Stimulated activated CD4-positive, alpha-beta T cell treated with anti-CD3 and anti-CD28 coated beads, Interleukin-4, amount 100 ng/mL, for 1 hour (primary cell): ENCODE data around the gene HHAT.

Experiments
- DNase-seq: peaks from one replicate; pipeline ENCODE4 v3.0.0-alpha.2; 2020

Gene HHAT

GRCh38 chr1:210565306-210565705 lies 236.6 kb downstream of the HHAT start:
- DNase-seq: no peak

GRCh38 chr1:210568631-210569030 lies 239.9 kb downstream of the HHAT start:
- no peak for DNase-seq

DNA sequence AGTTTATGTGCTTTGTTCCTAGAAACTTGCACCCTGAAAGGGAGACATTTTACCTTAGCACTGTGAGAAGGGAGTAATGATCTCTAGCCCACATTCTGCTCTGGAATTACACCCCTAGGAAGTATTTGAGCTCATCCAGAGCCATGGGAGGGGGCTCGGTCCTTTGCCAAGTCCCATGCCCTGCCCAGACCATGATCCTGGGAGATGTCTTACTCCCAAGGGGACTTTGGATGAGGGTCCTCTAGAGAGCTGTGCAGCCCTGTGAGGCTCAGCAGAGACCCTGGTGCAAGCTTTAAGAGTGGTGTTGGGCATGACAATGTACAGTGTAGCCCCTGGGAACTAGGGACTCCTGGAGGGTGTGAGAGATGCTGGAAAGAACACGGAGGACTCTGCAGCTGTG lies 241.4 kb downstream of the HHAT start:
- no peak for DNase-seq

- no peak for DNase-seq
Observed at GRCh38 chr1:210571356-210572284, 242.9 kb downstream of the HHAT start.

DNA sequence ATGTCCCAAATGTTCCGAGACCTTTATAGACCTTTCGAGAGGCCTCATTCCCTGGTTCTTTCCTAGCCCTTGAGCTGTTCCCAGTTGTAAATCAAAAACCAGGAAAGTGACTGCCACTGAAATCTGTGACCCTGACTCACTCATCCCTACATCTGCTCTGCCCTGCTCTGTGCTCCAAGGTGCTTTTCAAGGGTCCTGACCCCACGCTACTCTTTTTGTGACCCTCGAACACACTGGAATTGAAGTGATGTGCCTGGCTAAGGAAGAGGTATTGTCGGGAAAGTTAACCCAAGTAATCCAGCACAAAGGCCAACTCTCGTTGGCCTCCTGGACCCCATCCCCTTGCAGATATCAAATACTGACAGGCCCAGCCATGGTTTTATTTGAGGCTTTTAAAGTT lies 244.4 kb downstream of the HHAT start:
- no peak for DNase-seq

- DNase-seq: no peak
Observed at GRCh38 chr1:210582205-210582970, 253.7 kb downstream of the HHAT start.

DNA sequence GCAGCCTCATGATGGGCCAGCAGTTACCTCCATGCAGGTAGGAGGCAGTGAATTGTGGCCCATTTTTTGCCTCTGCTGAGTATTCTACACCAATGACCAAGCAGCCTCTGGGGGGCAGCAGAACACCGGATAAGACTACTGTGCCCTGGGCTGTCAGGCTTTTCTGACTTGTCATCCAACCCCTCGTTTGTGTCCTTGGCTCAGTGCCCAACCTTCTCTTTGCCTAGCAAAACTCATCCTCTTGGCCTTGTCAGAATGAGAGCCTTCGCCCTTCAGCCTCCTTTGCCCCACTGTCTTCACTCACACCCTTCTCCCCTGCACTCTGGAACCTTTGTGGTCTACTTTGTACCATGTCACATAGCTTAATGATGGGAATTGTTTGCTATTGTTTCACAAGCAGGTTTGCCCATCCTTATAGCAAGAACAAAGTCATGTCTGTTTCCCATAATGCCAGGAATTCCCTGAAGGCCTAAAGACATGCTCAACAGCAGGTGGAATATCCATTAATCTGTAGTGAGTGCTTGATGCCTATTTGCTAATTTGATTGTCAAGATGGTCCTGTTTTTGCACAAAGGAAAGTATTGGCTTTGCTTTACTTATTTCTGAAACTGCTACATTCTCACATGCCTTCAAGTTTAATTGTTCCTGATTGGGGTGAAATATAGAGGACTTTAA lies 255.9 kb downstream of the HHAT start:
- peak; percentile 70 for DNase-seq

GRCh38 chr1:210586771-210587170 lies 258.1 kb downstream of the HHAT start:
- DNase-seq: no peak

- no peak for DNase-seq
Observed at GRCh38 chr1:210587566-210587965, 258.9 kb downstream of the HHAT start.

GRCh38 chr1:210588357-210588756 lies 259.7 kb downstream of the HHAT start:
- no peak for DNase-seq

GRCh38 chr1:210588946-210589345 lies 260.2 kb downstream of the HHAT start:
- DNase-seq: no peak

- DNase-seq: no peak
Observed at GRCh38 chr1:210591214-210591613, 262.5 kb downstream of the HHAT start.

GRCh38 chr1:210594605-210595004 lies 265.9 kb downstream of the HHAT start:
- DNase-seq: no peak

- DNase-seq: no peak
Observed at GRCh38 chr1:210596641-210597040, 267.9 kb downstream of the HHAT start.

DNA sequence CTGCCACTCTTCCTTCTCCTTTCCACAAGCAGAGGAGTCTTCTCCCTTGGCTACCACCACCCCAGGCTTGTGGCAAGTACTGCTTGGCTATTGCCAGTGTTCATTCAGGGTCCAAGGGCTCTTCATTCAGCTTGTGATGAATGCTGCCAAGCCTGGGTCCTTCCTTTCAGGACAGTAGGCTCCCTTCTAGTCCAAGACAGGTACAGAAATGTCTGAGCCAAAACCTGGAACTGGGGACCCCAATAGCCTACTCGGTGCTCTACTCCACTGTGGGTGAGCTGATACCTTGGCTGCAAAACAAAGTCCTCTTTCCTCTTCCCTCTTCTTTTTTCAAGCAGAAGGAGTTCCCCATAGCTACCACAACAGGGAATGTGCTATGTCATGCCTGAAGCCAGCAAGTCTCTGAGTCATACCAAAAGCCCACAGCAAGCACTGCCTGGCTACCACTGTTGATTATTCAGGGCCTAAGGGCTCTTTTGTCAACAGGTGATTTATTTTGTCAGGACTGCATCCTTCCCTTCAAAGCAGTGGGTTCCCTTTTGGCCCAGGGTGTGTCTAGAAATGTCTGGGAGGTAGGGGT lies 268.9 kb downstream of the HHAT start:
- DNase-seq: no peak

GRCh38 chr1:210598135-210598652 lies 269.5 kb downstream of the HHAT start:
- DNase-seq: no peak

DNA sequence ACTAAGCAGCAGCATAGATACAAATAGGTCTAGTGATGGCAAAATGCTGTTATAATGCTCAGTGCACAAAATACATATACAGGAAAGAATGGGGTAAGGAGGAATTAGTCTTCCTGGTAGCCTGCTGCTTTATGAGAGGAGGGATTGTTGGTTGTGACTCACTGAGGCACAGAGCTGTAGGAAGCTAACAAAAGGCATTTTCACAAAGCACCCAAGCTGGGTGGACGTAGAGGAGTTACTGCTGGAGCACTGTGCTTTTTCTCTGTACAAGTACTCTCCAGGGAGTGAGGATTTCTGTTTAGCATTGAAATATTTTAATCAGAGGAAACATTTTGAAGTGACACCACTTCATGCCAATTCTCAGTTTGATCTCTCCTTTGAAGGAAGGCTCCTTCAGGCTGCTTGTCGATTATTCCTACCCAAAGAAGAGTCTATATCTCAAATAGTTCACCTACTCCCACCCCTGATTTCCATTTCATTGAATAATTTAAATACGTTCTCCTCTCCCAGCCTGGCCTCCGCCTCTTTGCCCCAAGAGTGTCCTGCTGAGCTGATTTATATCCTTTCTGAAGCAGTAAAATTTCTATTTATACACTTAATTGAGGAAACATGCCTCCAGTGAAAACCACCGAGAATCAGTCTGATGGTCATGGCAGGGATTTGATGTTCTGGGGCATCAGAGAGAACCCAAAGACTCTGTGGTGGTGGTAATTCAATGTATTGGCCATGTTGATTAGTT lies 271.9 kb downstream of the HHAT start:
- DNase-seq: no peak

GRCh38 chr1:210603123-210603522 lies 274.4 kb downstream of the HHAT start:
- no peak for DNase-seq

DNA sequence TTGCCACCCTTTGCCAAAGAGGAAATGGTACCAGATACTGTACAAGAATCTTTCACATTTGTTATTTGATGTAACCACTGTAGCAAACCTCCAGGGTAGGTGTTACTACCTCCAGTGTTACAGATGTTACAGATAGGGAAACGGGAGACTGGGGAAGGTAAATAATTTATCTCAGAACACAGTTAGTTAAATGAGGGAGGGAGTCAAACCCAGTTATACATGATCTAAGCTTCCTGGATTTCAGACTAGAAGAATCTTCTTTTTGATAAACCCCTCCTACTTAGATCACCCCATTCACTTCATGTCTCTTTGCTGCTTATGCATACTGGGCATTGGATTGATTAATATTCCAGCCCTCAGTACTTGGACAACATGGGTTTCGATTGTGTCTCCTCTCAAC lies 276.4 kb downstream of the HHAT start:
- no peak for DNase-seq

GRCh38 chr1:210607361-210607760 lies 278.7 kb downstream of the HHAT start:
- no peak for DNase-seq

DNA sequence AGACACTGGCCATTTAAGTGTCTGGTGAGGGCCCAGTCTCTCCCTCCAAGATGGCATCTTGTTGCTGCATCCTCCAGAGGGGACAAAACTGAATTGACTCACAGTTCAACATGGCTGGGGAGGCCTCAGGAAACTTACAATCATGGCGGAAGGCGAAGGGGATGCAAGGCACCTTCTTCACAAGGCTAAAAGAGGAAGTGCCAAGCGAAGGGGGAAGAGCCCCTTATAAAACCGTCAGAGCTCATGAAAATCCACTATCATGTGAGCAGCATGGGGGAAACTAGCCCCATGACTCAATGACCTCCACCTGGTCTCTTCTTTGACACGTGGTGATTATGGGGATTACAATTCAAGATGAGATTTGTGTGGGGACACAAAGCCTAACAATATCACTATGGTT lies 280.1 kb downstream of the HHAT start:
- no peak for DNase-seq

GRCh38 chr1:210616356-210616755 lies 287.7 kb downstream of the HHAT start:
- DNase-seq: no peak
